Large intestine (tissue), 12 donors: ENCODE results near the gene TMCO6. TPM values are rescaled to one million over a fixed set of nuclear protein-coding genes. Genes with fewer than 3 reads are reported as not detected.
"Not testable (repeated sequence)": the region's sequence is repeated elsewhere in the genome, so short reads cannot be mapped to it uniquely, and the experiment has no call there.

ENCODE experiments used
- DNase-seq, 2 donors: peaks; one replicate each; pipeline versions ENCODE4 v3.0.0 to v3.0.0-alpha.2; 2013
- H3K27ac ChIP-seq: one replicate; pipeline ENCODE4 v1.5.1; 2013; ENCODE audit warnings: low read length
- H3K27me3 ChIP-seq: 2 replicates; pipeline ENCODE4 v1.6.1; 2013; ENCODE audit warnings: low read length; ENCODE audit not compliant: control insufficient read depth, insufficient read depth
- H3K36me3 ChIP-seq: 2 replicates; pipeline ENCODE4 v1.6.1; 2013; ENCODE audit warnings: low read length; ENCODE audit not compliant: control insufficient read depth, insufficient read depth
- H3K4me1 ChIP-seq: one replicate; pipeline ENCODE4 v1.6.1; 2013; ENCODE audit warnings: low read length; ENCODE audit not compliant: control insufficient read depth, insufficient read depth
- H3K4me3 ChIP-seq: one replicate; pipeline ENCODE4 v1.5.1; 2013; ENCODE audit warnings: low read length
- H3K9me3 ChIP-seq: one replicate; pipeline ENCODE4 v1.6.1; 2013; ENCODE audit warnings: mild to moderate bottlenecking, low read depth, low read length, moderate library complexity; ENCODE audit not compliant: control insufficient read depth
- WGBS: methylation state at CpG from one replicate; pipeline ENCODE4 v1.1.5; 2013; ENCODE audit warnings: low lambda C conversion rate; ENCODE audit not compliant: insufficient coverage; 5-methylcytosine and 5-hydroxymethylcytosine counted together
- long read RNA-seq, 11 donors: transcript quantifications; one replicate each; lab custom pipeline, GENCODE V29; 2026
- polyA plus RNA-seq: library from polyadenylated mRNA; unstranded; fragments of 120-200 nt; gene quantifications from one replicate; pipeline ENCODE4 v1.2.1, GENCODE V29; 2013

Gene TMCO6
- polyA plus RNA-seq: 15.3 TPM
- long read RNA-seq, donor 1: 0 reads
- long read RNA-seq, donor 2, partial matches to known transcripts: 5 of 6 reads
- long read RNA-seq, donor 2, other reads (novel, unspliced or antisense): 0 of 6 reads
- long read RNA-seq, donor 3, partial matches to known transcripts: 835 of 877 reads
- long read RNA-seq, donor 3, other reads (novel, unspliced or antisense): 41 of 877 reads
- long read RNA-seq, donor 4, partial matches to known transcripts: 0 of 41 reads
- long read RNA-seq, donor 4, other reads (novel, unspliced or antisense): 40 of 41 reads
- long read RNA-seq, donor 5, partial matches to known transcripts: 0 of 2 reads
- long read RNA-seq, donor 5, other reads (novel, unspliced or antisense): 0 of 2 reads
- long read RNA-seq, donor 6, partial matches to known transcripts: 346 of 360 reads
- long read RNA-seq, donor 6, other reads (novel, unspliced or antisense): 12 of 360 reads
- long read RNA-seq, donor 7: 0 reads
- long read RNA-seq, donor 8, partial matches to known transcripts: 0 of 1 reads
- long read RNA-seq, donor 8, other reads (novel, unspliced or antisense): 0 of 1 reads
- long read RNA-seq, donor 9, partial matches to known transcripts: 0 of 2 reads
- long read RNA-seq, donor 9, other reads (novel, unspliced or antisense): 0 of 2 reads
- long read RNA-seq, donor 10, partial matches to known transcripts: 0 of 2 reads
- long read RNA-seq, donor 10, other reads (novel, unspliced or antisense): 0 of 2 reads
- long read RNA-seq, donor 11: 0 reads

DNA sequence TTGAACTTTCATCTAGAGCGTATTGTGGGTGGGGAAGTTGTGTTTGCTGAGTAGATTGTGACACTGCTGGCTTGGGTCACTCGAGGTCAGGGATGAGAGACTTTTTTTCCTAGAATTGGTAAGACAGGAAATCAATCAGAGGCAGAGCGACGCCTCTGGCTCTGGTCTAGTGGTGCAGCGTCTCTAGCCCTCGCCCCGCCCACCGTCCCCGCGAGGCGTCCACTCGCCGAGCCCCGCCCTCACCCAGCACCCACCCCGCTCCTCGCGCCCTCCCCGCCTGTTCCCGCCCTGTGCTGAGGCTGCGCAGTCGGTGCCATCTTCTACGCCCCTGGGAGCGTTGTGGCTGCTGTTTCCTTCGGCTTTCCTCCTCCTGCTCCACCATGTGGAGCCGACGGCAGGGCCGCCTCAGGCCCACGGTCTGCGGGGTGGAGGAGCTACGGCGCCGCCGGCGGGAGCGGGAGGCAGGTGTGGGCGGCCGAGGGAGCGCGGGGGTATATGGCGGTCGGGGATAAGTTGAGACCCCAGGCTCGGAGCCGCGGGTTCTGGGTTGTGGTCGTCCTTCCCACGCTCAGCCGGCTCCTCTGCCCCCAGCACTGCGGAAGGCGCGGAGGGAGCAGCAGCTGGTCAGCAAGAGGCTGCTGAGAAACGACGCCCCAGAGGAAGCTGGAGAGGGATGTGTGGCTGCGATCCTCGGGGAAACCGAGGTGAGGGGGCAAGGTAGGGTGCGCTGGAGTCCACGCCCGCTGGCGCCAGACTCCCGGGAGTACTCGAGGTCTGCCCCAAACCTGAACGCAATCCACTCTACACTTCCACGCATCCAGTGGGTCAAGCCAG, at the start of gene TMCO6:
Gene TMCO6, plus strand, starts transcription at position 304 of the 834 bp plus-strand sequence. Its CDS starts 77 bp downstream, at position 381.
- no peaks in the 10 kb centered on the region for H3K9me3 ChIP-seq
- DNase-seq: peak; percentile 94 to 96
- H3K27me3 ChIP-seq: peaks cover 2% of the 10 kb centered on the region
- H3K27ac ChIP-seq: peak within 1 kb of the TSS; percentile 56
- peak within 1 kb of the TSS; percentile 73 for H3K4me3 ChIP-seq
- H3K4me1 ChIP-seq: peaks cover 15% of the 10 kb centered on the region
- H3K36me3 ChIP-seq: peaks cover 24% of the 10 kb centered on the region
- WGBS: no CpG with 5 or more reads among the region's 63 CpGs

DNA sequence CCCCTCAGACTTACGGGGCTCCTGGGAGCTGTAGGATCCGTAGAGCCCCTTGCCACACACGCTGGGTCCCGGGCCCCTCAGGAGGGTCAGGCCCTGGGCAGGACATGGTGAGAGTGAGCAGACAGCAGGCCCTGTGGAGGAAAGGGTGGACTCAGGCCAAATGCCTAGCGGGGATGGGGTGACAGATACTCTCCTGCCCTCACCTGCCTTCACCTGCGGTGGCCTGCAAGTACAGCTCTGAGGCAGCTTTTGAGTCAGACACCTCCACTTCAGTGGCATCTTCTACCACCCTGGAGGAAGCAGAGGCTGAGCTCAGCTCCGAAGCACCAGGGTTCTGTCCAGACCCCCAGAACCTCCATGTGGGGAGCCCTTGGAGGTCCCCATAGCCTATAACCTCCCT, 48.4 kb upstream of the TMCO6 start:
- Histone ChIP-seq H3K9me3 (no peaks in the 10 kb centered on the region), H3K36me3 (no peaks in the 10 kb centered on the region), H3K27me3 (peaks cover 2% of the 10 kb centered on the region), H3K4me1 (no peaks in the 10 kb centered on the region), H3K27ac (no peak overlapping the region), H3K4me3 (no peak overlapping the region)
- no peak for DNase-seq
- WGBS: no CpG with 5 or more reads among the region's 7 CpGs

DNA sequence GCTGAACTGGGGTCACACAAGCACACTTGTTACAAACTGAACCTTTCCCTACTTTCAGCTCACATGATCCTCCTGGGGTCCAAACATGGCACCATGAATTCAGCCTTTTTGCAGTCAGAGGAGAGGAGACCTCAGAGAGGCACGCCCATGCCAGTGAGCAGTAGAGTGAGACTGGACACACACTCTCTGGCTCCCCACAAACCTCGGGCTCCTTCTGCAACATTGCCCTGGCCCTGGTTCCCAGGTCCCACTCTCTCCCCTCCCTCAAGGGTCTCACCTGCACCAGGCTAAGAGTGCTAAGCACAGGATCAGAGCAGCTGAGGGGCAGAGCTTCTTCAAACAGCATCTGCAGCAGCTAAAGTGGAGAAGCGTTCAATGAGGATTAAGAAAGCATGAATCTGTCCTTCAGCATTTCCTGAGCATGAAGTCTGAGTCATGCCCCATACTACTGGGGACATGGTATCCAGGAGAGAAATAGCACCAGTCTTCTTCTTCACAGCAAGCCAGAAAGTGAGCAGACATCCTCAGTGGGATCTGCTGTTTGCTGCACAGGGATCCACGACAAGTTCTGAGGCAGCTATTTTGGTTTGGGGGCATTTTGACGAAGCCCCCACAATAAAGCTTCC, 47.4 kb upstream of the TMCO6 start:
- H3K9me3 ChIP-seq: no peaks in the 10 kb centered on the region
- peaks cover 2% of the 10 kb centered on the region for H3K27me3 ChIP-seq
- H3K4me1 ChIP-seq: no peaks in the 10 kb centered on the region
- no peaks in the 10 kb centered on the region for H3K36me3 ChIP-seq
- no peak overlapping the region for H3K4me3 ChIP-seq
- H3K27ac ChIP-seq: no peak overlapping the region
- DNase-seq: no peak
- WGBS: no CpG with 5 or more reads among the region's 5 CpGs

DNA sequence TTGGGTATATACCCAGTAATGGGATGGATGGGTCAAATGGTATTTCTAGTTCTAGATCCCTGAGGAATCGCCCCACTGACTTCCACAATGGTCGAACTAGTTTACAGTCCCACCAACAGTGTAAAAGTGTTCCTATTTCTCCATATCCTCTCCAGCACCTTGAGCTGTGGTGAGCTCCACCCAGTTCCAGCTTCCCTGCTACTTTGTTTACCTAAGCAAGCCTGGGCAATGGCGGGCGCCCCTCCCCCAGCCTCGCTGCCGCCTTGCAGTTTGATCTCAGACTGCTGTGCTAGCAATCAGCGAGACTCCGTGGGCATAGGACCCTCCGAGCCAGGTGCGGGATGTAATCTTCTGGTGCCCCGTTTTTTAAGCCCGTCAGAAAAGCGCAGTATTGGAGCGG, 46.2 kb upstream of the TMCO6 start:
- not testable (repeated sequence) for H3K27ac ChIP-seq, H3K9me3 ChIP-seq, DNase-seq, H3K27me3 ChIP-seq, H3K36me3 ChIP-seq, H3K4me1 ChIP-seq
- WGBS: no CpG with 5 or more reads among the region's 14 CpGs
- H3K4me3 ChIP-seq: peak overlapping the region; percentile 9

DNA sequence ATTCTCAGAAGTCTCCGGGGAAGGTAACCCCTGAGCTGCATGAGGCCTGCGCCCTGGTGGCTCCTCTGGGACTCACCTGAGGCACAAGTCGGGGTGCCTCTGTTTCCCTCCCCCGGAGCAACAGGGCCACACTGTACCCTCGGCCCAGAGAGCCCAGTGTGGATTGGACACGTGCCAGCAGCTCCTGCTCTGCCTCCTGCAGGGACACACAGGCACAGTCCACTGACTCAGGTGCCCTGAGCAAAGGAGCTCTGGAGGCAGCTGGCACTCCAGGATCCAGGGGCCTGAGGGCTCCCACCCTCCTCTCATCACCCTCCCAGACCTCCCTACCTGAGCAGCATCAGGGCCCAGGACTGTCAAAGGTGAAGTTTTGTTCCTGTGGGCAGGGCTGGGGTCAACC, 45.1 kb upstream of the TMCO6 start:
- H3K27ac ChIP-seq: no peak overlapping the region
- no CpG with 5 or more reads among the region's 6 CpGs for WGBS

DNA sequence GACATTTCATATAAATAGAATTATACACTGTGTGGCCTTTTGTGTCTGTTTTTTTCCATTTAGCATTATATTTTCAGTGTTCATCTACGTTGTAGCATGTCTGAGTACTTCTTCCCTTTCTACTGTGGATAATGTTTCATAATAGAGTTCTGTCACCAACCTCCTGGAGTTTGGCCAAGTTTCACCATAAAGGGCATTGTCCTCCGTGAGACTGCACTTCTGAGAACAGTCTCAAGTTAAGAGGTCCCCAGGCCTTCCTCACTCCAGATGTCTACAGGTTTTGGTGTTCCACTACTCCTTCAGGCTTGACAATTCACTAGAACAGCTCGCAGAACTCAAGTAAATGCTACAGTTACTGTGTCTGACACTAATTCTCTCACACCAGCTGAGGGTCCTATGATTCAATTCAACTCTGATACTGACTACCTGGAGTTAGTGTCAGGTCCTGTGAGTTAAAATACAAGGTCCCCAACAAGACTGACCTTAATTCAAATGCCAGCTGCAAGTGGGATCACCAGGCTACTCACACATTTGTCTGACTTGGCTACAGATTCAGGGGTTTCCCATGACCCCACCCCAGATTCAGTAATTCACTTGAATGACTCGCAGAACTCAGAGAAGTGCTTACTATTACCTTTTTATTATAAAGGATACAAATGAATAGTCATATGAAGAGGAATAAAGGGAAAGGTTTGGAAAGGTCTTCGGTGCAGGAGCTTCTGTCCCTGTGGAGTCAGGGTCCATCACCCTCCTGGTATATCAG, 43.5 kb upstream of the TMCO6 start:
- H3K27ac ChIP-seq: no peak overlapping the region
- no peaks in the 10 kb centered on the region for H3K4me1 ChIP-seq
- DNase-seq: peak; percentile 40 to 61
- WGBS: 80% methylated on average over 1 of the region's 5 CpGs
- H3K9me3 ChIP-seq: no peaks in the 10 kb centered on the region
- H3K27me3 ChIP-seq: no peaks in the 10 kb centered on the region
- no peaks in the 10 kb centered on the region for H3K36me3 ChIP-seq
- H3K4me3 ChIP-seq: no peak overlapping the region

More for the DNA sequence above, 45.1 kb upstream of the TMCO6 start:
- Histone ChIP-seq H3K27me3 (peaks cover 2% of the 10 kb centered on the region), H3K4me3 (no peak overlapping the region), H3K9me3 (no peaks in the 10 kb centered on the region), H3K36me3 (no peaks in the 10 kb centered on the region), H3K4me1 (no peaks in the 10 kb centered on the region)
- DNase-seq: no peak

DNA sequence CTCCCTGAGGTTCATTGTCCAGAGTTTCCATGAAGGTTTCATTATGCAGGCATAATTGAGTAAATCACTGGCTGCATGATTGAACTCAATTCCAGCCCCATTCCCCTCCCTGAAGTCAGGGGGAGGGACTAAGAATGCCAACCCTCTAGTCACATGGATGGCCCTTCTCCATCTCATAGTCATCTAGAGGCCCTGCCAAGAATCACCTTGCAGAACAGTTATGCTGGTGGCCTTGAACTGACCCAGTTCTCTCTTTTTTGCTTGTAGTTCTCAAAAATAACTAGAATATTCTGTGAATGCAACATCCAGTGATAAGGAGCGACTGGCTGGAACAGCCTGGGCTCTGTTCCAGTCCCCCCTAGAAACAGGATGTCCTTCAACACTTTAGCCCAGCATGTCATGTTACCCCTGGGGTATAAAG, 42.9 kb upstream of the TMCO6 start:
- Histone ChIP-seq H3K27ac (no peak overlapping the region), H3K9me3 (no peaks in the 10 kb centered on the region), H3K36me3 (no peaks in the 10 kb centered on the region), H3K4me3 (no peak overlapping the region), H3K27me3 (no peaks in the 10 kb centered on the region), H3K4me1 (no peaks in the 10 kb centered on the region)
- WGBS: no CpG with 5 or more reads among the region's 1 CpG
- no peak for DNase-seq

DNA sequence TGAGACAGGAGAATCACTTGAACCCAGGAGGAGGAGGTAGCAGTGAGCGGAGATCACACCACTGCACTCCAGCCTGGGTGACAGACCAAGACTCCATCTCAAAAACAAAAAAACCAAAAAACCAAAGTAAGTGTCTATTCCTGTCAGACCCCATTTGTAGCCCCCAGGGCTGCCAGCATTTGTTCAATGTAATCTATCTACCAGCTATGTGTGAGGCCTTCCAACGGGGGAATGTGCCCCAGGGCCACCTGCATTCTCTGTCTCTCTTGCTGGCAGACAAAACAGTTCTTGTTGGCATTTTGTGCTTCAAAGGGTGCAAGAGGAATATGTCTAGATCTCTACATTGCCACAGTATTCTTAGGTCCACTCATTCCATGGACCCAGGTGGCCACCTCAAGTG, 40.4 kb upstream of the TMCO6 start:
- H3K9me3 ChIP-seq: no peaks in the 10 kb centered on the region
- WGBS: no CpG with 5 or more reads among the region's 2 CpGs
- no peaks in the 10 kb centered on the region for H3K4me1 ChIP-seq
- H3K27ac ChIP-seq: no peak overlapping the region
- H3K27me3 ChIP-seq: no peaks in the 10 kb centered on the region
- DNase-seq: no peak
- no peaks in the 10 kb centered on the region for H3K36me3 ChIP-seq
- H3K4me3 ChIP-seq: no peak overlapping the region

DNA sequence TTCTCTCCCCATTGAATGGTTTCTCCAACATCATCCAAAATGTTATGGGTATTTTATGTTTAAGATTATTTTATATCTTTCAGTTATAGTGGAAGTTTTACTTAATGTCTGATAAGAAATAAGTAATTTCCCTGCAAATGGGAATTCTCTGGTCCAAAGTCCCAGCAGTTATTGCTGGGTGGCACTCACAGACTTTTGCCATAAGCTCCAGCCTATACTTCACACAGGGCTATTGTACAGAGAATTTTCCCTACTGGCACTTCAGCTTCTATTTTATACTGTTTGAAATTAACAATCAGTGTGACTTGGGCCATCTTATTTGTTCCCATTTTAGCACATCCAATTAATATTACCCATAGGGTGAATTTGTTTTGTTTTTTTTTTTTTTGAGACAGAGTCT, 39.2 kb upstream of the TMCO6 start:
- H3K4me1 ChIP-seq: no peaks in the 10 kb centered on the region
- H3K36me3 ChIP-seq: no peaks in the 10 kb centered on the region
- no peaks in the 10 kb centered on the region for H3K27me3 ChIP-seq
- no peaks in the 10 kb centered on the region for H3K9me3 ChIP-seq
- H3K27ac ChIP-seq: no peak overlapping the region
- DNase-seq: peak in 1 of 2 donors; percentile 35
- no peak overlapping the region for H3K4me3 ChIP-seq
